ENCODE data around the gene FKBP10. TPM values are rescaled to one million over a fixed set of nuclear protein-coding genes. Genes with fewer than 3 reads are reported as not detected.

The FKBP10 gene
- total RNA-seq, 4 donors from 2014 or later = 4.2 to 25.4 (median 6.8) TPM

DNA sequence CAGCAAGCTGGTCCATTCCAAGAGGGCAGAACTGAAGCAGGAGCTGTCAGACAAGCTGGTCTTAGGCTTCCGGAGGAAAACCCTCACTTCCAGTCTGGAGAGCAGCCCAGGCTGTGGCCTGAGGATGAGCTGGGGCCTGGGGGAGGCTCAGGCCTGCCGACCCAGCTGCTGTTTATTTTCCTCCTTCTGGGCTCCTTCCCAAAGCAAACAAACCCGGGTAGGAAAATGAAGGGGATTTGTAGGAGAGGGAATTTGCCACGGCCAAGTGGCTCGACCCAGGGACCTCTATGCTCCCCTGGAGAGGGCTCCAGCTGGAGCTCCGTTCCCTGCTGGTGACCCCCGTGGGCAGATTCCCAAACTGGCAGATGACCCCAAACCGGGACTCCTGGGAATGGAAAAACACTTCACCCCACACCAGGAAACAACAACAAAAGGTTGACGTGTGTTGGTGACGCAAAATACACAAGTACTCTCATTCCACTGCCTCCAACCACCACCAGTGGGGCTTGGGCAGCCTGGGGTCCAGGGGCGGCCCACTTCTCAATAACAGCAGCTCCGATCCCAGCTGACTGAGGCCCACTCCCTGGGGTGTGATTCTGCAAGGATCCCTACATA, 35.1 kb upstream of the FKBP10 start:
- intact Hi-C loops (cut with DNase I; ENCODE audit: low total_unique reads) = no loop called here
- 30 to 31% methylated on average over 12 of the region's 12 CpGs for WGBS, 2 donors
- H3K4me3 ChIP-seq (ENCODE audit: low read depth, poor library complexity, severe bottlenecking) = no peak overlapping the region
- no peak for TF ChIP-seq POLR2A (IDR thresholded peaks at IDR 0.05)
- DNase-seq (ENCODE audit: low spot score in 2 of 2) = no peak

- intact Hi-C loops (cut with DNase I; ENCODE audit: low total_unique reads) = no loop called here
- no peak for DNase-seq (ENCODE audit: low spot score in 2 of 2)
- no peak overlapping the region for H3K4me3 ChIP-seq (ENCODE audit: low read depth, poor library complexity, severe bottlenecking)
- 81 to 90% methylated on average over 1 of the region's 1 CpG for WGBS, 2 donors
- no peak for TF ChIP-seq POLR2A (IDR thresholded peaks at IDR 0.05)
- no peak for TF ChIP-seq CTCF (IDR thresholded peaks at IDR 0.05)
Measured at GRCh38 chr17:41779954-41780353, 32.9 kb upstream of the FKBP10 start.

DNA sequence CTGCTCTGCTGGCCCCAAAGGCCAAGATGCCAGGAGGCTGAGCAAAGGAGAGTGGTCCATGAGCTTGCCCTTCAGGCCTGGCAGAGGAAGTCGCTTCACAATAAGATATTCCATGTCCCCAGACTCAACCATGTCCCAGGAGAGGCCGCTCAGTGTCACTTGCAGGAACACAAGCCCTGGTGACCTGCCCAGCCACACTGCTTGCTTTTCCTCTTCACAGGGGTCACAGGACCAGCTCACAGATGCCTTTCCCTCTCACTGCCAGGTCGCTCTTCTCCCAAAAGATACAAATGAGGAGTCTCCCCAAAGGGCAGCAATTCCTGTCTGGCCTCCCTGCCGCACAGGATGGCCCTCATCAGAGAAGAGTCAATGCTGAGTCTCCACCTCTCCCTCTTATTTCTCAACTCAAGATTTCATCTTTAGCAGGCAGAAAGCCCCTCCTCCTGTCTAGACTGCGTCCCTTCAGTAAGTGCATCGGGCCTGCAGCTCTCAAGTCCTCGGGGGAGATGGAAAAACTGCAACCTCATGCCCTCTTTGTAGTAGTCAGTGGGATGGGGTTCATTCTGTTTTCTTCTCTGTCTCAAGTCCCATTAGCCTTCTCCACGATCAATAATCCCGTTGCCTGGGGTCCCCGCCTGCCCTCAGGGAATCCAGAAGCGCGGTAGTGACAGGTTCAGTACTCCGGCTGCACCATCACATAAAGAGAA, 31.2 kb upstream of the FKBP10 start:
- intact Hi-C loops (cut with DNase I; ENCODE audit: low total_unique reads) = no loop called here
- no peak overlapping the region for H3K4me3 ChIP-seq (ENCODE audit: low read depth, poor library complexity, severe bottlenecking)
- TF ChIP-seq CTCF (IDR thresholded peaks at IDR 0.05) (no peak), POLR2A (IDR thresholded peaks at IDR 0.05) (no peak)
- no peak for DNase-seq (ENCODE audit: low spot score in 2 of 2)
- 51 to 53% methylated on average over 13 of the region's 13 CpGs for WGBS, 2 donors

- no peak for DNase-seq (ENCODE audit: low spot score in 2 of 2)
- no peak overlapping the region for H3K4me3 ChIP-seq (ENCODE audit: low read depth, poor library complexity, severe bottlenecking)
- TF ChIP-seq POLR2A (IDR thresholded peaks at IDR 0.05) (no peak), CTCF (IDR thresholded peaks at IDR 0.05) (no peak)
- WGBS, 2 donors = 21 to 26% methylated on average over 4 of the region's 4 CpGs
- intact Hi-C loops (cut with DNase I; ENCODE audit: low total_unique reads) = no loop called here
Measured at GRCh38 chr17:41782142-41782541, 30.7 kb upstream of the FKBP10 start.

DNA sequence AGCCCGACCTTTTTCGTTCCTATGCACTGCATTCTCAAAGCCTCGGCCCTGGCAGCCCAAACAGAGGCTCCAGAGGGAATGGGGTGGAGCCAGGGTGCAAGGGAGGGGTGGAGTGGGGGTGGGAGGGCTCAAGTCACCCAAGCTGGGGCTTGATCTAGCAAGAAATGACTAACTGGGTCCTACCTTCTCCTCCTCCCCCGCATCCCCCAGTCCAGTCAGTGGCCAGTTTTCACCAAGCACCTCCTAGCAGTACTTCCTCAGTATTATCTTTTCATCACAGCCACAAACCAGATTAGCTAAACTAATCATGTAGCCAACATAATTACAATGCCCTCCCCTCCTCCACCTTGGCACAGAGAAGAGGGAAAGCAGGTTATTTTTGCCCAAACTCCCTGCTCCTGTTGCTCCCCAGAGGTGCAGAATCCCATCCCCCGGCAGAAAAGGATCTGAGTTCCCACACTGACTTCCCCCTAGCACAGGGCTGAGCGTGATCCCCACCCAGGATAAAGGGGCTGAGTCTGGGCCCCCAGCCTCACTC, 28.5 kb upstream of the FKBP10 start:
- WGBS, 2 donors = 25 to 27% methylated on average over 6 of the region's 6 CpGs
- intact Hi-C loops (cut with DNase I; ENCODE audit: low total_unique reads) = no loop called here
- no peak overlapping the region for H3K4me3 ChIP-seq (ENCODE audit: low read depth, poor library complexity, severe bottlenecking)
- no peak for TF ChIP-seq POLR2A (IDR thresholded peaks at IDR 0.05)
- no peak for TF ChIP-seq CTCF (IDR thresholded peaks at IDR 0.05)
- no peak for DNase-seq (ENCODE audit: low spot score in 2 of 2)

GRCh38 chr17:41785091-41785858, 27.5 kb upstream of the FKBP10 start:
- peak overlapping the region; percentile 53 for H3K4me3 ChIP-seq (ENCODE audit: low read depth, poor library complexity, severe bottlenecking)
- WGBS, 2 donors = 9 to 16% methylated on average over 11 to 13 of the region's 13 CpGs
- DNase-seq (ENCODE audit: low spot score in 2 of 2) = no peak
- intact Hi-C loops (cut with DNase I; ENCODE audit: low total_unique reads) = no loop called here
- TF ChIP-seq POLR2A (IDR thresholded peaks at IDR 0.05) = no peak
- no peak for TF ChIP-seq CTCF (IDR thresholded peaks at IDR 0.05)

Measured in lower leg skin (tissue), 4 donors.